T-helper 2 cell (primary cell): ENCODE measurements around the gene TMEM239.
"Not testable (repeated sequence)": the region's sequence is repeated elsewhere in the genome, so short reads cannot be mapped to it uniquely, and the experiment has no call there.

ENCODE experiments used
- DNase-seq, 5 experiments: peaks; one replicate each; pipeline versions ENCODE4 v3.0.0 to v3.0.0-alpha.2; 2012 to 2022

TMEM239 gene

GRCh38 chr20:2820896-2821869, 5.0 kb downstream of the TMEM239 start:
- no peak for DNase-seq

GRCh38 chr20:2822073-2822472, 5.9 kb downstream of the TMEM239 start:
- DNase-seq: peak in 2 of 5 experiments; percentile 78 to 79

GRCh38 chr20:2825761-2826160, 9.6 kb downstream of the TMEM239 start:
- peak in 2 of 5 experiments; percentile 35 to 52 for DNase-seq

GRCh38 chr20:2826655-2827054, 10.5 kb downstream of the TMEM239 start:
- no peak for DNase-seq

- DNase-seq: no peak
Measured at GRCh38 chr20:2829376-2829775, 13.2 kb downstream of the TMEM239 start.

GRCh38 chr20:2831206-2831605, 15.0 kb downstream of the TMEM239 start:
- not testable (repeated sequence) for DNase-seq

GRCh38 chr20:2833761-2834160, 17.6 kb downstream of the TMEM239 start:
- DNase-seq: no peak

GRCh38 chr20:2834401-2835110, 18.4 kb downstream of the TMEM239 start:
- DNase-seq: no peak

- DNase-seq: no peak
Measured at GRCh38 chr20:2835331-2835796, 19.2 kb downstream of the TMEM239 start.

- no peak for DNase-seq
Measured at GRCh38 chr20:2836035-2836434, 19.9 kb downstream of the TMEM239 start.

- DNase-seq: no peak
Measured at GRCh38 chr20:2837221-2837960, 21.2 kb downstream of the TMEM239 start.

GRCh38 chr20:2838170-2838797, 22.1 kb downstream of the TMEM239 start:
- no peak for DNase-seq

- DNase-seq: no peak
Measured at GRCh38 chr20:2838847-2839671, 22.9 kb downstream of the TMEM239 start.

- no peak for DNase-seq
Measured at GRCh38 chr20:2839732-2840137, 23.6 kb downstream of the TMEM239 start.

- peak; percentile 74 to 94 (median 85) for DNase-seq
Measured at GRCh38 chr20:2840138-2840966, 24.2 kb downstream of the TMEM239 start, which contains the start of the genes PCED1A and VPS16. Gene PCED1A (minus strand): TSS chr20:2840655. CDS start chr20:2839912, 743 bp downstream. Gene VPS16 (plus strand): TSS chr20:2840745. CDS start chr20:2840775, 30 bp downstream.

GRCh38 chr20:2840967-2841531, 24.9 kb downstream of the TMEM239 start:
- peak in 4 of 5 experiments; percentile 21 to 42 (median 24) for DNase-seq

GRCh38 chr20:2845607-2846006, 29.4 kb downstream of the TMEM239 start:
- DNase-seq: no peak

GRCh38 chr20:2846698-2847097, 30.5 kb downstream of the TMEM239 start:
- DNase-seq: no peak

- DNase-seq: no peak
Measured at GRCh38 chr20:2847802-2848201, 31.6 kb downstream of the TMEM239 start.

- DNase-seq: no peak
Measured at GRCh38 chr20:2849529-2849928, 33.4 kb downstream of the TMEM239 start.
